Caco-2 (cell line): Measurements from ENCODE around the gene QSOX2. TPM values are rescaled to one million over a fixed set of nuclear protein-coding genes. Genes with fewer than 3 reads are reported as not detected.

Source experiments
- BruUV-seq: library from RNA; stranded (reverse); fragments of 400-500 nt; replicated peaks from 2 replicates; lab custom pipeline; 2021; lab: Mats Ljungman, UMichigan
- CTCF ChIA-PET: fragments of 300-600 bp; sonication (Branson Sonifier 250); formaldehyde crosslinking; loops from one replicate; lab custom pipeline; 2022; ENCODE audit warnings: antibody characterized with exemption; lab: Charles Lee
- POLR2A ChIA-PET: fragments of 300-600 bp; sonication (Branson Sonifier 250); formaldehyde crosslinking; loops from one replicate; lab custom pipeline; 2022; ENCODE audit warnings: antibody characterized with exemption; lab: Charles Lee
- DNase-seq, 2 experiments: peaks; one replicate each; pipeline versions ENCODE4 v3.0.0 to v3.0.0-alpha.2; 2020 to 2022
- H3K27me3 ChIP-seq: replicated peaks from 2 replicates; pipeline ENCODE4 v1.6.0; 2011; ENCODE audit warnings: low read length; ENCODE audit not compliant: control insufficient read depth, insufficient read depth
- H3K36me3 ChIP-seq: 2 replicates; pipeline ENCODE4 v1.5.1; 2011; ENCODE audit warnings: low read length; ENCODE audit not compliant: control insufficient read depth, insufficient read depth
- H3K4me1 ChIP-seq: fragments of 250-450 bp; sonication (Bioruptor Pico); 2 replicates; pipeline ENCODE4 v1.5.1; 2020; ENCODE audit warnings: mild to moderate bottlenecking
- H3K4me3 ChIP-seq: 2 replicates; pipeline ENCODE4 v1.5.1; 2011; ENCODE audit warnings: low read depth, mild to moderate bottlenecking, control low read depth, low read length
- H3K9me3 ChIP-seq: fragments of 250-450 bp; sonication (Bioruptor Pico); 2 replicates; pipeline ENCODE4 v1.5.1; 2020; ENCODE audit warnings: mild to moderate bottlenecking, moderate library complexity
- H3K27ac Mint-ChIP-seq: one replicate; pipeline ENCODE4 v1.8.0; 2022; ENCODE audit warnings: mixed read lengths; ENCODE audit not compliant: unreplicated experiment
- H3K27me3 Mint-ChIP-seq: one replicate; pipeline ENCODE4 v1.8.0; 2022; ENCODE audit warnings: mixed read lengths; ENCODE audit not compliant: insufficient read depth, unreplicated experiment
- H3K36me3 Mint-ChIP-seq: one replicate; pipeline ENCODE4 v1.8.0; 2022; ENCODE audit warnings: mild to moderate bottlenecking, mixed read lengths; ENCODE audit not compliant: insufficient read depth, unreplicated experiment
- H3K4me1 Mint-ChIP-seq: one replicate; pipeline ENCODE4 v1.8.0; 2022; ENCODE audit warnings: low read depth, mixed read lengths; ENCODE audit not compliant: unreplicated experiment
- H3K4me3 Mint-ChIP-seq: one replicate; pipeline ENCODE4 v1.8.0; 2022; ENCODE audit warnings: mild to moderate bottlenecking, moderate library complexity, mixed read lengths; ENCODE audit not compliant: unreplicated experiment
- H3K9me3 Mint-ChIP-seq: one replicate; pipeline ENCODE4 v1.8.0; 2022; ENCODE audit warnings: mixed read lengths; ENCODE audit not compliant: unreplicated experiment
- intact Hi-C: fragments of 100-400 bp; cut with micrococcal nuclease; formaldehyde crosslinking; loops from one replicate; pipeline ENCODE4 v1.10.0; 2022; ENCODE audit not compliant: unreplicated experiment
- total RNA-seq: library from RNA; stranded (reverse); gene quantifications from 2 replicates; pipeline ENCODE4 v1.2.3, GENCODE V29; 2022
- TF ChIP-seq, protein P1 (sequence below), 2 experiments: fragments of 200-600 bp in 1 of 2; IDR thresholded peaks; 1 replicate in 1 of 2; 2 replicates in 1 of 2; pipeline versions ENCODE4 v1.5.1 to v1.8.0; 2011 to 2022; ENCODE audit warnings: antibody characterized with exemption in 1 of 2, control low read depth in 1 of 2, inconsistent platforms in 1 of 2, low read depth in 1 of 2, low read length in 1 of 2, mild to moderate bottlenecking in 1 of 2, moderate library complexity in 1 of 2; ENCODE audit not compliant: insufficient read depth in 1 of 2, severe bottlenecking in 1 of 2, unreplicated experiment in 1 of 2

QSOX2 gene
- total RNA-seq, 1 experiment from 2014 or later, result 29.6 TPM

DNA sequence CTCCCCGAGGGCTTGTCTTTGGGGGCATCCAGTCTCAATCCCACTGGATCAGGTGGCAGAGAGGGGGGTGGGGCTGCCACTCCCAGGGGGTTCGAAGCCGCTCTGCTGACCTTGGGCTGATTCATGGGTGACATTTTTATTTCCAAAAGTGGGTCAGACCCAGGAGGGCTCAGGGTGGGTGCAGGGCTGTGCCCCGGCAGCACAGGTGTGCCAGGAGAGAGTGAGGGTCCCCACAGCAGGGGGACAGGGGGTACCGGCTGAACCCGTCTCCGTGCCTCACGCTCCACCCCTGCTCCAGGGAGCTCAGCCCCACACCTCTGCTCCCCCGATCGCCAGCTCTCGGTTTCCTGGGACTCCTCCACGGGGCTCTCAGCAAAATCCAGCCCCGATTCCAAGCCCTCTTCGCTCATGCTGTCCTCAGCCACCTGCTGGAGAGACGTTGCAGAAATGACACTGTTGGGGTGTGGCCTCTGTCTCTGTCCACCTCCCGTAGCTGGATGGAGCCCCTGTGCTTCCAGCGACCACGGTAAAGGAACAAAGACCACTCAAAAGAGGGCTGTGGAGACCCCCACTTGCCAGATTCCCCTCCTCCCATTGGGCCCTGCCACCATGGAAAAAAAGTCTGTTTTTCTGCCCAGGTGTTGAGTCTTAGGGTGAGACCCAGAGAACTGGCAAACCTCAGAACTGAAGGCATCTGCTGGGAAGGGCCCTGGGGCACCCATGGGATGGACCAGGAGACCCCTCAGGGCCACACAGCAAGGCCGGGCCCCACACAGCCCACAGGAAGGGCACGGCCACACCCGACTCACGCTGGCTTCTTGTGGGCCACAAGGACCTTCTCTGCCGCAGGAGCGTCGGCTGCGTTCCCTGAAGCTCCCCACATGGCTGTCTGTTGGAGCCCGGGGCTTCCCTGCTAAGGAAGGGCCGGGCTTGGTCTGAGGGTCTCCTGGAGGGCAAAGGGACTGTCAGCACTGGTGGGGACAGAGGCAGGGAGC lies 10.6 kb upstream of the QSOX2 start:
- Mint-ChIP-seq H3K27ac (no peak overlapping the region), H3K4me1 (no peaks in the 10 kb centered on the region), H3K36me3 (peaks cover 4% of the 10 kb centered on the region), H3K27me3 (no peaks in the 10 kb centered on the region), H3K9me3 (no peaks in the 10 kb centered on the region), H3K4me3 (no peak overlapping the region)
- CTCF ChIA-PET, result interaction anchor here (0.6 kb wide), 1 partner anchor 116 kb away, joined by 6 read pairs; no protein-coding TSS in a partner anchor
- no peaks in the 10 kb centered on the region for H3K4me1 ChIP-seq
- H3K36me3 ChIP-seq, result no peaks in the 10 kb centered on the region
- POLR2A ChIA-PET, result no interaction called here
- no peak overlapping the region for H3K4me3 ChIP-seq
- TF ChIP-seq, protein P1, sequence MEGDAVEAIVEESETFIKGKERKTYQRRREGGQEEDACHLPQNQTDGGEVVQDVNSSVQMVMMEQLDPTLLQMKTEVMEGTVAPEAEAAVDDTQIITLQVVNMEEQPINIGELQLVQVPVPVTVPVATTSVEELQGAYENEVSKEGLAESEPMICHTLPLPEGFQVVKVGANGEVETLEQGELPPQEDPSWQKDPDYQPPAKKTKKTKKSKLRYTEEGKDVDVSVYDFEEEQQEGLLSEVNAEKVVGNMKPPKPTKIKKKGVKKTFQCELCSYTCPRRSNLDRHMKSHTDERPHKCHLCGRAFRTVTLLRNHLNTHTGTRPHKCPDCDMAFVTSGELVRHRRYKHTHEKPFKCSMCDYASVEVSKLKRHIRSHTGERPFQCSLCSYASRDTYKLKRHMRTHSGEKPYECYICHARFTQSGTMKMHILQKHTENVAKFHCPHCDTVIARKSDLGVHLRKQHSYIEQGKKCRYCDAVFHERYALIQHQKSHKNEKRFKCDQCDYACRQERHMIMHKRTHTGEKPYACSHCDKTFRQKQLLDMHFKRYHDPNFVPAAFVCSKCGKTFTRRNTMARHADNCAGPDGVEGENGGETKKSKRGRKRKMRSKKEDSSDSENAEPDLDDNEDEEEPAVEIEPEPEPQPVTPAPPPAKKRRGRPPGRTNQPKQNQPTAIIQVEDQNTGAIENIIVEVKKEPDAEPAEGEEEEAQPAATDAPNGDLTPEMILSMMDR (IDR thresholded peaks at IDR 0.05; ENCODE audit: insufficient read depth in 1 of 2, low read depth in 1 of 2, low read length in 1 of 2, severe bottlenecking in 1 of 2, unreplicated experiment in 1 of 2), result peak in 1 of 2 experiments; percentile 47
- no TSS peak for BruUV-seq
- no peaks in the 10 kb centered on the region for H3K9me3 ChIP-seq
- intact Hi-C loops, result no loop called here
- DNase-seq, result peak in 1 of 2 experiments; percentile 56
- H3K27me3 ChIP-seq, result no peaks in the 10 kb centered on the region

DNA sequence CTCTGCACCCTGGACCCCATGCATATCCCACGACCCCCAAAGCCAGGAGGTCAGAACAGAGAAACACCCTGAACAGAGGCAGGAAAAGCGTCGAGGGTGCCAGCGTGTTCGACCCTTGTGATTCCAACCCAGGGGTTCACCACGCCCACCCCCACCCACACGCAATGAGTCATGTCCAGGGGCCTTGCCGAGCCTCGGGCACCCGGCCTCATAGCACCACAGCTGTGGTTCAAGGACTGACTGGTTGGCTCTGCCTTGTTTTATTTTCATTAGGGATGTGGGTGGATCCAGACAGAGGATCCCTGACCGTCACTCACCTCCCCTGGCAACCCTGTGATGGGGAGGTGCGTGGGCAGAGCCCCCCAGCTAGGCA lies 9.5 kb upstream of the QSOX2 start:
- POLR2A ChIA-PET, result no interaction called here
- Histone ChIP-seq H3K4me3 (no peak overlapping the region), H3K9me3 (no peaks in the 10 kb centered on the region), H3K36me3 (no peaks in the 10 kb centered on the region), H3K4me1 (no peaks in the 10 kb centered on the region), H3K27me3 (no peaks in the 10 kb centered on the region)
- Mint-ChIP-seq H3K27ac (no peak overlapping the region), H3K9me3 (no peaks in the 10 kb centered on the region), H3K4me3 (no peak overlapping the region), H3K27me3 (no peaks in the 10 kb centered on the region), H3K4me1 (no peaks in the 10 kb centered on the region), H3K36me3 (peaks cover 4% of the 10 kb centered on the region)
- TF ChIP-seq, protein P1 (IDR thresholded peaks at IDR 0.05; ENCODE audit: insufficient read depth in 1 of 2, low read depth in 1 of 2, low read length in 1 of 2, severe bottlenecking in 1 of 2, unreplicated experiment in 1 of 2), result no peak
- BruUV-seq, result no TSS peak
- CTCF ChIA-PET, result no interaction called here
- intact Hi-C loops, result no loop called here
- no peak for DNase-seq

DNA sequence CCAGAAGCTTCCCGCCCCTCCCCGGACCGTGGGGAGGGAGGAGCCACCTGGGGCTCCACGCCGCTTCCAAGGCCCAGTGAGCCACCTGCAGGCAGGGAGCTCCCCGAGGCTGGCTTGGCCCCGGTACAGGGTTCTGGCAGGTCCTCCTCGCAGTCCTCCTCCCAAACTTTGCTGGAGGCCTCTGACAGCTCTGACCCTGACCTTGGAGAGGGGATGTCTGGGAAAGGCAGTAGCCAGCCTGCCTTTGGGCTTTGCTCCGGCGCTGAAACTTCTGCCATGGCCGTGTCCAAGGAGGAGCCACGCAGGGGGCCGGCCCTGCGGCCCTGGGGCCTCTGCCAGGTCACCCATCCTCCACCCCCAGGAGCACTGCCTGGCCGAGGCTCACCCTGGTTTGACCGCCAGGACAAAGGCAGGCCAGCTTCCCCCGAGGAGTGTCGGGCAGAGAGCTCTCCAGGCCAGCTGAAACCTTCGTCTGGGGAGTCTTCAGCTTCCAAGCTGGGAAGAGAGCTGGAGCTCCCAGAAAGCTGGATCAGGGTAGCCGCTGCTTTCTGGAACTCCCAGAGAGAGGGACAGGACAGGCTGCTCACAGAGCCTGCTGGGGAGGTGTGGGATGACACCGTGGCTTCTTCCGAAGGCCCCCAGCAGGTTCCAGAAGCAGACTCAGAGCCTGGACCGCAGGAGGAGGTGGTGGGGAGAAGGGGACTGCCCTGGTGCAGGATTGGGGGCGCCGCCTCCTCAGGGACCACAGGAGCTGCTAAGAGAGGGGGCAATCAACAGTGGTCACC lies 9.0 kb upstream of the QSOX2 start:
- POLR2A ChIA-PET, result no interaction called here
- CTCF ChIA-PET, result interaction anchor here (0.6 kb wide), 1 partner anchor 181 kb away, joined by 3 read pairs; no protein-coding TSS in a partner anchor
- TF ChIP-seq, protein P1 (IDR thresholded peaks at IDR 0.05; ENCODE audit: insufficient read depth in 1 of 2, low read depth in 1 of 2, low read length in 1 of 2, severe bottlenecking in 1 of 2, unreplicated experiment in 1 of 2), result no peak
- Histone ChIP-seq H3K36me3 (no peaks in the 10 kb centered on the region), H3K4me3 (no peak overlapping the region), H3K27me3 (no peaks in the 10 kb centered on the region), H3K4me1 (no peaks in the 10 kb centered on the region), H3K9me3 (no peaks in the 10 kb centered on the region)
- H3K27me3 Mint-ChIP-seq, result no peaks in the 10 kb centered on the region
- H3K9me3 Mint-ChIP-seq, result no peaks in the 10 kb centered on the region
- no peaks in the 10 kb centered on the region for H3K4me1 Mint-ChIP-seq
- H3K36me3 Mint-ChIP-seq, result peaks cover 4% of the 10 kb centered on the region
- no TSS peak for BruUV-seq
- no peak for DNase-seq
- intact Hi-C loops, result no loop called here
- H3K27ac Mint-ChIP-seq, result no peak overlapping the region
- H3K4me3 Mint-ChIP-seq, result no peak overlapping the region
